GM08714 (cell line): ENCODE results near the gene COL25A1.
"Not testable (repeated sequence)": the region's sequence is repeated elsewhere in the genome, so short reads cannot be mapped to it uniquely, and the experiment has no call there.

Experiments used
- H3K4me3 ChIP-seq: fragments of 200-500 bp; sonication (Bioruptor generic); 2 replicates; pipeline ENCODE4 v1.5.1; 2014; ENCODE audit warnings: mild to moderate bottlenecking, low read length, inconsistent platforms
- ZNF274 ChIP-seq: IDR thresholded peaks from 2 replicates; pipeline ENCODE4 v1.6.1; 2012; ENCODE audit warnings: mild to moderate bottlenecking, low read depth, low read length

The COL25A1 gene

DNA sequence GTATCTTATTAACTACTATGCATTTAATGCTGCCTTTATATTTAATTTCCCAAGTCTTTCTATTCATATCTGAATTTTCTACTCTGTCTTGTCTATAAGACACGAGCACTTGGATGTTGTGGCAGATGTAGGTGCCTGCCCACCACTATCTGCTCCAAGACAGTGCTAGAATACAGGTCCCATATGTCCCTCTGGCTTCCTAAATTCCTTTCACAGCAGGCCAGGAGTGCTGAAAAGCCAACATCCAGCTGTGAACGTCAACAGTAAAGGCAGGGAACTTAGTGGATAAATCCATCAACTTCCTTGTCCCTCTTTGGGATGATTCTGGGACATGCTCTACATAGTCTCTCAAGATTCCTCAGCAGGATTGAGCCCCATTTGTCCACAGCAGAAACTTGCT is 294.5 kb downstream of the COL25A1 start:
- TF ChIP-seq ZNF274, result no peak
- H3K4me3 ChIP-seq, result no peak overlapping the region

DNA sequence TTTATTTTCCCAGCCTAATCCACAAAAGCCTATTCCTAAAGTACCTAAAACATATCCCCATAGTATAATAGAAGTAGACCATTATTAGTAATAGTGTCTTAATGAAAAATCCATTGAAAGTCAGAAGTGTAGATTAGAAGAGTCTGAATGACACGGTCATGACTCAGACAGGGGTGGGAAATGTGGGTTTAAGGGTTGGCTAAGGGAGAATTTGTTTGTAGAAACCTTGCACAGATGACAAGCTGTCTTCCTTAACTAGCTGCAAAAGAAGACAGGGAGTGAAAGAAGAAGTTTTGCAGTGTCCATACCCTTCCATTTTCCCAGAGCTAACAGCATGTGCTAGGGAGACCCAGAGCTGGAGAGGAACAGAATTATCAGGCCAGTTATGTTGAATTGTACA is 296.9 kb downstream of the COL25A1 start:
- no peak for TF ChIP-seq ZNF274
- no peak overlapping the region for H3K4me3 ChIP-seq

DNA sequence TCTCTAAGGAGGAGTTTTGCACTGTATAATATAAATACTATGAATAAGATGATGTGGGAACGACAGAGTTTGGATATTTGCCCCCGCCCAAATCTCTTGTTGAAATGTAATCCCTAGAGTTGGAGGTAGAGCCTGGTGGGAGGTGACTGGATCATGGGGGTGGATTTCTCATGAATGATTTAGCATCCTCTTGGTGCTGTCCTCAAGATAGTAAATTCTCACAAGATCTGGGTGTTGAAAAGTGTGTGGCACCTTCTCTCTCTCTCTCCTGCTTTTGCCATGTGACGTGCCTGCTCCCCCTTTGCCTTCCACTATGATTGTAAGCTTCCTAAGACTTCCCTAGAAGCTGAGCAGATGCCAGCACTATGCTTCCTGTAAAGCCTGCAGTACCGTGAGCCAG is 298.0 kb downstream of the COL25A1 start:
- H3K4me3 ChIP-seq, result no peak overlapping the region
- no peak for TF ChIP-seq ZNF274

DNA sequence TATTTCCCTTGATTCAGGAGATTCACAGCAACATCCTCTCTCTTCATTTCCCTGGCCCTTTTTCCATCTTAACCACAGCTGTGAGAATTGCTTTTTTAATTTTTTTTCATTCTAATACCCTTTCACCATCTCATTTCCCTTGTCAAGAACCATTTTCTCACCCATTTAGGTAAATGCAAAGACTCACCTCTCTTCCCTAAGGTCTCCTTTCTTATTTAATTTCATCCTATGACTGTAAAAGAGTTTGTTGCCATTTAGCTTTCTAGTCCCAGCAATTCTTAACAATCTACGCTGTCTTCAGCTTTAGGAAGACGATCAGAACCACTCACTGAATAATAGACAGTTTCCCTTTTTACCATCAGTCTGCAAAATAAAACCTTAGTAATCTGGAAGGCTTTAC is 298.5 kb downstream of the COL25A1 start:
- TF ChIP-seq ZNF274, result no peak
- H3K4me3 ChIP-seq, result no peak overlapping the region

DNA sequence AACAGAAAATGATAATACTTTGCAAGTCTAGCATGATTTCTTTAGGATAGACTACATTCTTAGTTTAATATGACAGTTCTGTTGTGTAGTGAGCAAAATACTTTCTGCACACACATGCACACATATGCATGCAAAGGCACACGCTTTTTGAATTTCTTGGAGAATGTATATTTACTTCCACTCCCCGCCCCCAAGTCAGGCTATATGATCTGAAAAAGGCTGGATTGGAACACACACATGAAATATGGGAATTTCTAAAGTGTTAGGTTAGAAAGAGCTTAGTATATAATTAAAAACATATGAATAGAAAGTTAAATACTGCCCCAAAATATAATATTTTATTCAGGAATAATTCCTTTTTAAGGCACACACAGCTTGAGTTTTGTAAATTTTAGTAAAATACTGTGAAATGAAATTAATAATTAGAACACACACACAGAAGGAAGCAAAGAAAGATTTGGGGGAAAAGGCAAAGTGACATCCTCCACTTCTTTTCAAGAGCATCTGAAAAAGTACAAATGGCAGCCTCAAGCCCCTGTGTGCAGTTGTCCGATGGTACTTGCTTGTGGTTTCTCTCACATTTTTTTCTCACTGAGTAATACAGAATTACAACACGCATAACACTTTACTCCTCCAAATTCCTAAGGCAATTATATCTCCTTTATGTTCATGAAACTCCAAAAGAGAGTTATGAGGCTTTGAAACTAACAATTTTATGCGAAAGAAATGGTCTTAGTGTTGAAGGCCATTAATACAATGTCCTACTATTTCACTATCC is 310.7 kb downstream of the COL25A1 start:
- TF ChIP-seq ZNF274, result no peak
- no peak overlapping the region for H3K4me3 ChIP-seq

DNA sequence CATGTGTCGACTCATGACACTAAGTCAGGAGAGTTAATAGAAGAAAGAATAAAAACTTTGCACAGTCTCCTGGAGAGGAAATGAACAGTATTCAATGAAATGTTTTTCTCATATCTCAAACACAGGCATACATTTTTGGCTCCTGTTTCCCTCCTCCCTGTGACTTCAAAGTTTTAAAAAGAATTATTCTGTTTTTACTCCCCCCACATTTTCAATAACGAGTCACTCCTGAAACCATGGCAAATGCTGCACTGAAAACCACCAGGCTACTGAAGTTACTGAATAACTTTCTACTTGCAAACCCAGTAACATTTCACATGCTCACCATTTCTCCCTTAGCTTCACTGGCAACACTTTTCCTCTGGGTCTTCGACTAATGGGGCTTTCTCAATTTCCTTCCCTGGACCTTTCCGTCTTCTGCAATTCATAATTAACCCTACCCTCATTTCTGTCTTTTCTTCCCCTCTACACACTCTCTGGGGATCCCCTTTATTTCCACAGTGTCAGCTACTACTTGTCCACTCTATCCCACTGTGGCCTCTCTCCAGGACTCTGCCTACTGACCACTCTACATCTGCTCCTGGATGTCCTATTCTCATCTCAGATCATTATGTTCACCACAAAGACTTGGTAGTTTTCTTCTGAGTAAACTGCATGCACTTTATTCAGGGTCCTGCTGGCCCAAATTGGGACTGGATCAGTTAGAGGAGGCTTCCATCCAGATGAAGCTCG is 313.8 kb downstream of the COL25A1 start:
- TF ChIP-seq ZNF274, result no peak
- H3K4me3 ChIP-seq, result peak overlapping the region; percentile 21; the same call in 1 of the 2 replicates

DNA sequence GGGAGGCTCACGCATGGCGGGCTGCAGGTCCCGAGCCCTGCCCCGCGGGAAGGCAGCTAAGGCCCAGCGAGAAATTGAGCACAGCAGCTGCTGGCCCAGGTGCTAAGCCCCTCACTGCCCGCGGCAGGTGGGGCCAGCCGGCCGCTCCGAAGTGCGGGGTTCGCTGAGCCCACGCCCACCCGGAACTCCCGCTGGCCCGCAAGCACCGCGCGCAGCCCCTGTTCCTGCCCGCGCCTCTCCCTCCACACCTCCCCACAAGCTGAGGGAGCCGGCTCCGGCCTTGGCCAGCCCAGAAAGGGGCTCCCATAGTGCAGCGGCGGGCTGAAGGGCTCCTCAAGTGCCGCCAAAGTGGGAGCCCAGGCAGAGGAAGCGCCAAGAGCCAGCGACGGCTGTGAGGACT is 318.0 kb downstream of the COL25A1 start:
- H3K4me3 ChIP-seq, result not testable (repeated sequence)

DNA sequence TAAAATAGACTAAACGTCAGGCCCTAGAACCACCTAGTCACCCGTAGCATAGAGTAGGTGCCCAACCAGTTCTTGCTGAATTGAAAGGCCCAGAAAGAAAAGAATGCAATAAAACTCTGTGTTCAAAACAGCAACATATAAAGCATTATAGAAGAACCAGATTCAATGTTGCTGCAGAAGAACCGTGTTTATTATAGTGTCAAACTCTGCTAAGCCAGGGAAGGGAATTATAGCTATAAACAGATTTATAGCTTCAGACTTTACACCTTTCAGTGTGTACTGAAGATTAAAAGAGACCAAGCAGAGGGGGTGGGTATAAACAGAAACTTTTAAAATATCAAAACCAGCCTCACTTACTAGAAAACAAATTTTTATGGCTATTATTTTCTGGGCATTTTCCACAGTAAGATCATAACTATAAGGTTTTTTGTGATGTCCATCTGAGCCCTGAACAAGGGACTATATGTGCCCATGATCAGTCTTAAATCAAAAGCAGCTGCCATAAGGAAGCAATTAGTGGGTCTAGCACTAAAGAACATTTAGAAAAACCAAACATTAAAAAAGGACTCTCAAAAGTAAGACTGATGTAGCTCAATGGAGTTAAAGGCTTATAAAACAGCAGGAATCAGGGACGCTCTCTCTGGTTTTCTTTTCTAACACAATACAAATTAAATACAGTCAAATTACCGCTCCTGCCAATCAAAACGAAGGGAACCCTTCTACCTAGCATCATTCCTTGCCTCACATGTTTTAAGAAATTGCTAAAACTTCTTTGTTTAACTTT is 319.9 kb downstream of the COL25A1 start:
- H3K4me3 ChIP-seq, result no peak overlapping the region

DNA sequence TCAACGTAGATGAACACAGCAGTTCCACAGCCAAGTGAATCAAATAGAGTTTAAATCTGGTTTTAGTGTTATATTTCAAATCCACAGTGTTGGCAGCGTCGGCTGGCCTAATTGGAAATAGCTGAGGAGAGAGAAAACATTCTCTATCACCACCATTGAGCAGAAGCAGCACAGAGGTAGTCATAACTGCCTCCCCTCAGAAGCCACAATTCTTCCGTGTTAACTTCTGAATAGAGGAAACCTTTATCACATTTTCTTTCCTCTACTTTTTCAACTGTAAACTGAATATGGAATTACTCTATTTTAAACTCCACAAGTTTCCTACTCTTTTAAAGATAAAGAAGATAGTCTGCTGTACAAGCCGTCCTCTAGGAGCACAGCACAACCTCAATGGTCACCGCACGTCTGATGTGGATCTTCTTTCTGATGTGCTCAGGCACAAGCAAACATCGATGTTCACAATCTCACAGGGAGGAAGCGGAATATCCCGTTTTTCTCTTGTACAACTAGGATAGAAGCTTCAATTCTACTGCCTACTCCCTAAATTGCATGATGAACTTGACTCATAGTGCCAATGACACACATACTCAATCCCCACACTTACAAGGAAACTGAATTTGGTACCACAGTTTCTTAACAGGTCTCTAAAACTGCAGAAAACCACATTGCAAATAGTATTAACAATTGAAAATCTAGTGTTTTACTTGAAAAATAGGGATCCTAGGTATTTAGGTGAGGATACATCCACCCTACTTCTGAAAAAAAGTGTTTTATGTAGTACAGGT is 321.8 kb downstream of the COL25A1 start:
- no peak overlapping the region for H3K4me3 ChIP-seq
- no peak for TF ChIP-seq ZNF274

More for the DNA sequence above, 319.9 kb downstream of the COL25A1 start:
- TF ChIP-seq ZNF274, result no peak

DNA sequence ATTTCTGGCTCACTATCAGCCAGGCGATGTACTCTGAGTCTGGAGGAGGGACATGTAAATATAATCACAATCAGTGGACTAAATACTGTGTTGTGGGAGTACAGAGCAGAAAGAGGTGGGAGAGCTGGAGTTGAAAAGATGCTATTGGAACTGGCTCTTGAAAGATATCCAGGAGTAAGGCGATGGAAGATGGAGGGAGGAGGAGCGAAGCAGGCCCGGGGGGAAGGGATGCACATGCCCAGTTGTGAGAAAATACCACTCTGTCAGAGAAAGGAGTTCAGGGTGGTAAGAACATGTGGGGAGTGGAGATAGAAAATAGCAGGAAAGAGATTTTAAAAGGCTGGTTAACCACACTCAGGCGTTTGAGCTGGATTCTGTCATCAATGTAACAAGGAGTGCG is 322.7 kb downstream of the COL25A1 start:
- TF ChIP-seq ZNF274, result no peak
- no peak overlapping the region for H3K4me3 ChIP-seq

DNA sequence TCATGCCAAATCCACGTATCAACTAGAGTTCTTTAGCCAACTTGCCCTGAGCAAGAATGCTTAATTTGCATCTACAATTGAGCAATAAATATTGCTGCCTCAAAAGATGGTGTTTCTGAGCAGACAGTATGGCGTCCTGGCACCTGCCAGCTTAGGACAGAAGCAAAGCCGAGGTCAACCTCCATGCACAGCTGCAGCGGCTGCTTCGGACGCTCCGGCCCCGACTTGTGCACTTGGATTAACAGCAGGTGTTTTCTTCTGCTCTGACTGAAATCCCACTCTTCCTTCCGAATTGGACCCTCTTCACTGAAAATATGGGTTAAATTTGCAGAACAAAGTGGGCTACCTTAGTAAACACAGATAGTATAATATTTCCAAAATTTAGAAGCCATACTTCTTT is 324.4 kb downstream of the COL25A1 start:
- no peak overlapping the region for H3K4me3 ChIP-seq
- TF ChIP-seq ZNF274, result no peak

DNA sequence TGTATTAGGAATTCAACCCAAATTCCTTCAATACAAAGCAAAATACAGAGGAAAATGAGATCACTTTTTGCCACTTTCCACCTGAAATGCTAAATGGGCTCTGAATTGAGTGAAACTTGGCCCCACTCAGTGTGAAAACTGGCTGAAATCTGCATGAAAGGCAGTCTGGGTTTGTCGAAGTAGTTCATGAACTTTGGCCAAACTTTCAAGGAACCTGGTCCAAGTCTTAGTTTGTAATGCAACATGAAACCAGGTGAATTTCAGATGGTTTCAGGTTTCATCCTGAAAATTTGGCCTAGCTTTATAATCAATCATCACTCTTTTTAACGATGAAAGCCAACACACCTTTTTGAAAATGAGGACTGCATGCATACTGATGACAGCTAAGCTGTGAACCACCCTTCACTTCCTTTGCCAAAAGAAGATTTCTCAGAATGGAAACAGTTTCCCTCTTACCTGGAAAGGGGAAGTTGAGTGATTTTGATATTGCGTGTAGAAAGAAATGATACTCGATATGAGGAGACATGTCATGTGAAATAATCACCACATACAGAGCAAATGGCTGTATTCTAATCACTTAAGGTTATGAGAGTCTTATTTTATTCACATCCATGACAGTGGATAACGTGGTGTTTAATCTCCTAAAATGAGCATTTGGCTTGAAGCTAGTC is 329.7 kb downstream of the COL25A1 start:
- no peak for TF ChIP-seq ZNF274
- H3K4me3 ChIP-seq, result no peak overlapping the region

DNA sequence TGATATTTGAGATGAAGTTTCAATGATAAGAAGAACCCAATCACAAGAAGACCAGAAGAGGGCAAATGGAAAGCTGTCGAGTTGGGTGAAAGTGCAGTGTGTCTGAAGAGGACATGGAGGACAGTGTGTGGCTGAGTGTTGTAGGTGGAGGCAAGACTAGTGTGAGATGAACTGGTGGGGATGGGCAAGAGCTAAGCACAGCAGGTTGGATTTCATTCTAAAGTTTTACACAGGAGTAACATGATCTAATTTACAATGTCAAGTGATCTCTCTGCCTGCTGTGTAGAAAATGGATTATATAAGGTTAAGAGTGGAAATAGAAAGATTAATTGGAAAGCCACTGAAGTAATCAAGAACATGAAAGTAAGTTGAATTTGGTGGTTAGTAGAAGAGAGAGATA is 331.0 kb downstream of the COL25A1 start:
- H3K4me3 ChIP-seq, result no peak overlapping the region
- no peak for TF ChIP-seq ZNF274
